NB4 (cell line): ENCODE data around the gene WDR5B.
A peak's percentile ranks its signal among the peaks of the same experiment; 100 is the strongest.

Source experiments
- DNase-seq: peaks from one replicate; pipeline ENCODE4 v3.0.0; 2010; ENCODE audit warnings: low read depth
- H3K4me3 ChIP-seq: one replicate; pipeline ENCODE4 v1.5.1; 2011; ENCODE audit warnings: mild to moderate bottlenecking, low read depth, low read length, moderate library complexity
- MYC ChIP-seq: IDR thresholded peaks from 2 replicates; pipeline ENCODE4 v1.6.1; 2011; ENCODE audit warnings: low read depth, low read length
- POLR2A ChIP-seq: IDR thresholded peaks from 2 replicates; pipeline ENCODE4 v1.6.1; 2011; ENCODE audit warnings: mild to moderate bottlenecking; ENCODE audit not compliant: insufficient read length; ENCODE audit errors: extremely low read depth
- TF ChIP-seq, protein P1 (sequence below): IDR thresholded peaks from 2 replicates; pipeline ENCODE4 v1.6.1; 2011; ENCODE audit warnings: low read depth, low read length
- TF ChIP-seq, protein P2 (sequence below): IDR thresholded peaks from one replicate; pipeline ENCODE4 v1.5.1; 2012; ENCODE audit warnings: low read depth, low read length

Gene WDR5B

DNA sequence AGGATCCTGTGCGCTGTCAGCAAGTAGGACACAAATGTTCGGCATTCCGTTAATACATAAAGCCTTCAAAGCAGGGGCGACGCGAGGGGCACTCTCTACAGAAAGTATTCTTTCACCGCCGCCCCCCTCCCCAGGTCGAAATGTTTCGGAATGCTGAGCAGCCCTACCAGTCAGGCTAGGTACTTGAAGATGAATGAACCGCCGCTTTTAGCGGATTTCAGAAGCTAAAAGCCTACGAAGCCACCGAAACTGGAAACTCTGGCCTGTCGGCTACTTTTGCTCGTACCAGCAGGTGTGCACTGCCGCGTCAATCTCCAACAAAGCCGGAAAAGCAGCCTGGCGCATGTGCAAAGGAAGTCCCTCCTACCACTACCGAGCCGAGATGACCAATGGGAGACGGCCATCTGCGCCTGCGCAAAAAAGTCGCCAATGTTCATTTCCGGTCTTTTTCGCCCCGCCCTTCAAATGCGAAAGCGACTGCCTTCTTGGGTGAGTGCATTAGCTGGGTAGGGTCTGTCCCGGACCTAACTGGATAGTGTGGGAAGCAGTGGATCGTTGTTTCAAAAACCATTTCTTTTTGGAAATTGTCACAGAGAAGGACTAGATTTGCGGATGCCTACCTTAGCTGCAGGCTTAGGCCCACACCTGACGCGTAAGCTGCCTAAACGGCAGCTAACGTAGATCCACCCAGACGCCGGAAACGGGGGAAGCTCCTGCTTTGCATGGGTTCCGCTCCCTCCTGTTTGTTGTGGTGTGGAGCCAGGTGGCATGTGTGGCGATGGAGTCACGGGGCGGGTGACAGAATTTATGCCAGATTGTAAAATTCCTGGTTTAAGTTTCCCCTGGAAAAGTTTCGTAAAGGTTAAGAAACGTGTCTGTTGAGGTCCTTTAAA is at the start of gene WDR5B:
Gene WDR5B, minus strand, starts transcription at position 301 of the 893 bp plus-strand sequence. CDS start 534 bp downstream, outside the sequence.
- peak within 1 kb of the TSS; percentile 95 for H3K4me3 ChIP-seq
- peak; percentile 85; the same call in 1 of the 2 replicates for TF ChIP-seq MYC
- TF ChIP-seq POLR2A, result peak; percentile 95
- TF ChIP-seq, protein P1, sequence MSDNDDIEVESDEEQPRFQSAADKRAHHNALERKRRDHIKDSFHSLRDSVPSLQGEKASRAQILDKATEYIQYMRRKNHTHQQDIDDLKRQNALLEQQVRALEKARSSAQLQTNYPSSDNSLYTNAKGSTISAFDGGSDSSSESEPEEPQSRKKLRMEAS, result peak; percentile 89
- TF ChIP-seq, protein P2, sequence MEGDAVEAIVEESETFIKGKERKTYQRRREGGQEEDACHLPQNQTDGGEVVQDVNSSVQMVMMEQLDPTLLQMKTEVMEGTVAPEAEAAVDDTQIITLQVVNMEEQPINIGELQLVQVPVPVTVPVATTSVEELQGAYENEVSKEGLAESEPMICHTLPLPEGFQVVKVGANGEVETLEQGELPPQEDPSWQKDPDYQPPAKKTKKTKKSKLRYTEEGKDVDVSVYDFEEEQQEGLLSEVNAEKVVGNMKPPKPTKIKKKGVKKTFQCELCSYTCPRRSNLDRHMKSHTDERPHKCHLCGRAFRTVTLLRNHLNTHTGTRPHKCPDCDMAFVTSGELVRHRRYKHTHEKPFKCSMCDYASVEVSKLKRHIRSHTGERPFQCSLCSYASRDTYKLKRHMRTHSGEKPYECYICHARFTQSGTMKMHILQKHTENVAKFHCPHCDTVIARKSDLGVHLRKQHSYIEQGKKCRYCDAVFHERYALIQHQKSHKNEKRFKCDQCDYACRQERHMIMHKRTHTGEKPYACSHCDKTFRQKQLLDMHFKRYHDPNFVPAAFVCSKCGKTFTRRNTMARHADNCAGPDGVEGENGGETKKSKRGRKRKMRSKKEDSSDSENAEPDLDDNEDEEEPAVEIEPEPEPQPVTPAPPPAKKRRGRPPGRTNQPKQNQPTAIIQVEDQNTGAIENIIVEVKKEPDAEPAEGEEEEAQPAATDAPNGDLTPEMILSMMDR, result no peak
- peak; percentile 95 for DNase-seq

DNA sequence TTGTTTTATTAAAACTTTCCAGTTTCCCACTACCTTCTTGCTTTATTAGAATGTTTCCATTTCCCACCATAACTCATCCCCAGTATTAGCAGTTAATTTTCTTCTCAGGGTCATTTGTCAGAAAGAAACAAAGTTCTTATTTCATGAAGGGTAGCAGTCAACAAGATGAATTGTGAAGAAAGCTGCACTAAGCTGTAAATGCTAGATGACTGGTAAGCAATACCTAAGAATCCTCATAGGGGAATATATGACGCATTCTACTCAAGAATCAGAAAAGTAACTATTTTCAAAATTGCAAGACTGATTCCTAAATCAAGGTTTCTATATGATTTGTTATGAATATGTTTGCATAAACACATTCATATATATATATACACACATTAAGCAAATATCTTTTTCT is 48.8 kb upstream of the WDR5B start:
- TF ChIP-seq, protein P2, result no peak
- TF ChIP-seq, protein P1, result no peak
- TF ChIP-seq POLR2A (no peak), MYC (no peak)
- no peak for DNase-seq
- no peak overlapping the region for H3K4me3 ChIP-seq

DNA sequence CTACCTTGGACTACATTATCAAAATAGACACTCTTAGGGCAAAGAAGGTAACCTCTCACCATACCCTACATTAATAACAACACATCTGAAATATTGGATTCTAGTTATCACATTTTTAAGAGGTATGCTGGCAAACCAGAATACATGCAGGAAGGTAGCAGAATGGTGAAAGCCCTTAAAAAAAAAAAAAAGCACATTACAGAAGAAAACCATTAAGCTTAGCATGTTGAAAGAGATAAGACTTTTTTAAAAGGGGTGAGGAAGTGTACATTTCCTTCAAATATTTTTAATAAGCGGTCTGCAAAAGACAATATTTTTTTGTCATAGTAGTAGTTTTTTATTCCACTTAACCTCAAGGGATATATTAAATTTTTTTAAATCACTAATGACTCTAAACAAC is 46.5 kb upstream of the WDR5B start:
- no peak for DNase-seq

DNA sequence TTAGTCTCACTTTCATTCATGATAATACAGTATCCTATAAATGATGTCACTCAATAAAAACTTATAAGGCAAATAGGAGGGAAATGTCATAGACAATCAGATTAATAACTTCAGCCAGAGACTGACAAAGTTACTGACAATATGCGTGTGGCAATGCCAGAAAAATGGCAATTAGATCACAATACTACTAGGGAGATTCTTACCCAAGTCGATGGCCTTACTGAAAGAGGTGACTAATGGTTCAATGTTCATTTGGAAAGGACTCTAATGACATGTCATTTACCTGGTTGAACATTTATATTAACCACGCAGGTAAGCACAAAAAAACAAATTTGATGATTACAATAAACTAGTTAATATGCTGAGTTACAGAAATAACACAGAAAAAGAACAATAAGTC is 45.9 kb upstream of the WDR5B start:
- H3K4me3 ChIP-seq, result no peak overlapping the region
- DNase-seq, result no peak
- TF ChIP-seq, protein P1, result no peak
- TF ChIP-seq, protein P2, result no peak
- TF ChIP-seq POLR2A, result no peak
- no peak for TF ChIP-seq MYC

More for the DNA sequence above, 46.5 kb upstream of the WDR5B start:
- TF ChIP-seq, protein P2, result no peak
- TF ChIP-seq, protein P1, result no peak
- no peak overlapping the region for H3K4me3 ChIP-seq

DNA sequence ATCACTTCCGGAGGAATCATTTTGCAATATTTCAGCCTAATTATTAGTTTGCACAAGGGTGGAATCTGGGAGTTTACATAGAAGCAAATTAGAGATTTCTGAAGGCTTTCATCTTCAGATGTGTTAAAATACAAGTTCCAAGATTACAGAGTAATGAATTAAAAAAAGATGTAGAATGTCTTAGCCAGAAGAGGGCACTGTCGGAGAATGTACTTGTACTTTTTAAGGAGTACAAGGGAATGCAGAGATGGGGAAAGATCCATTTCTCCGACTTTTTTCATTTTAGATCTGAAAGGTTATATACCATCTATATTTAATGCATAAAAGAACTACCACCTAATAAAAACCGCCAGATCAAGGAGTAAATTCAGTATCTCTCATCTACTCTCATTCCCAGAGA is 43.1 kb upstream of the WDR5B start:
- no peak overlapping the region for H3K4me3 ChIP-seq
- peak; percentile 12 for DNase-seq
- TF ChIP-seq MYC (no peak), POLR2A (no peak)
- TF ChIP-seq, protein P2, result no peak
- TF ChIP-seq, protein P1, result no peak

DNA sequence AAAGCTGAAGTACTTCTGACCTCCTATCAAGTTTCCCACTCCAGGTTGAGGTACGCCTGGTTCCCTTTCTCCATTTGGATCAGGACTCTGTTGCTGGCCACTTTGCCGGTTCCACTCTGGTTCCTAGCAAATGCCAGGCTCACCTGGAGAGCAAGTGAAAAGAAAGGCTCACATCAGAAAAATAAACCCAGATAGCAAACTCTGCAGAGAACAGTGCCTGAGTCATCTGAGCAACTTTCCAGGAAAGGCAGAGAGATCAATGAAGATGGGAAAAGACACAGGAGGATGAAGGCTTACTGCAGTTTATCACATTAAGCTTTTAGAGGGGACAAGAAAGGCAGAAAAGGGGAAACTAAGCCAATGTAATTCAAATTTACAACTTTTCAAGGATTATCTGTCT is 41.8 kb upstream of the WDR5B start:
- no peak for DNase-seq
- TF ChIP-seq, protein P2, result no peak
- TF ChIP-seq, protein P1, result no peak
- H3K4me3 ChIP-seq, result no peak overlapping the region
